ENCODE results near the gene ISYNA1. TPM values are rescaled to one million over a fixed set of nuclear protein-coding genes. Genes with fewer than 3 reads are reported as not detected.

Gene ISYNA1
- total RNA-seq, 1 donor from 2014 or later: 81.7 TPM

- Histone ChIP-seq H3K36me3 (no peaks in the 10 kb centered on the region), H3K9ac (no peak overlapping the region), H3K27me3 (no peaks in the 10 kb centered on the region), H4K20me1 (ENCODE audit: low read depth) (peaks cover 26% of the 10 kb centered on the region), H3K79me2 (ENCODE audit: low read depth) (peaks cover 9% of the 10 kb centered on the region), H3K9me3 (ENCODE audit: low read depth) (no peaks in the 10 kb centered on the region), H2AFZ (replicated peaks) (no peak overlapping the region), H3F3A (ENCODE audit: low read depth) (no peaks in the 10 kb centered on the region), H3K4me2 (no peak overlapping the region), H3K27ac (no peak overlapping the region), H3K4me3 (no peak overlapping the region), H3K4me1 (no peaks in the 10 kb centered on the region)
- no peak for TF ChIP-seq CTCF (IDR thresholded peaks at IDR 0.05)
- TF ChIP-seq EZH2phosphoT487 (IDR thresholded peaks at IDR 0.05): no peak
- no peak for TF ChIP-seq EZH2 (IDR thresholded peaks at IDR 0.05)
- Mint-ChIP-seq H3K36me3 (peaks cover 2% of the 10 kb centered on the region), H3K27ac (no peak overlapping the region), H3K9me3 (peaks cover 3% of the 10 kb centered on the region), H3K4me1 (peaks cover 27% of the 10 kb centered on the region), H3K27me3 (ENCODE audit: insufficient read depth, low read depth) (peaks cover 6% of the 10 kb centered on the region), H3K4me3 (no peak overlapping the region)
- DNase-seq (ENCODE audit: low spot score): no peak
These were observed 45.4 kb upstream of the ISYNA1 start for GRCh38 chr19:18483119-18483890.

- no peaks in the 10 kb centered on the region for H3K36me3 ChIP-seq
- H3K27me3 ChIP-seq: no peaks in the 10 kb centered on the region
- TF ChIP-seq EZH2 (IDR thresholded peaks at IDR 0.05) (no peak), CTCF (IDR thresholded peaks at IDR 0.05) (no peak), EZH2phosphoT487 (IDR thresholded peaks at IDR 0.05) (no peak)
- H3K4me3 Mint-ChIP-seq: no peak overlapping the region
- H3K27me3 Mint-ChIP-seq (ENCODE audit: insufficient read depth, low read depth): peaks cover 6% of the 10 kb centered on the region
- peaks cover 33% of the 10 kb centered on the region for H3K4me1 Mint-ChIP-seq
- no peak overlapping the region for H3K27ac Mint-ChIP-seq
- H3K79me2 ChIP-seq (ENCODE audit: low read depth): peaks cover 9% of the 10 kb centered on the region
- H2AFZ ChIP-seq (replicated peaks): no peak overlapping the region
- no peaks in the 10 kb centered on the region for H3F3A ChIP-seq (ENCODE audit: low read depth)
- no peaks in the 10 kb centered on the region for H3K4me1 ChIP-seq
- H3K4me3 ChIP-seq: no peak overlapping the region
- H3K9me3 ChIP-seq (ENCODE audit: low read depth): no peaks in the 10 kb centered on the region
- H3K9ac ChIP-seq: no peak overlapping the region
- H3K4me2 ChIP-seq: no peak overlapping the region
- no peak for DNase-seq (ENCODE audit: low spot score)
- peaks cover 9% of the 10 kb centered on the region for H3K36me3 Mint-ChIP-seq
- H4K20me1 ChIP-seq (ENCODE audit: low read depth): peaks cover 23% of the 10 kb centered on the region
- peaks cover 6% of the 10 kb centered on the region for H3K9me3 Mint-ChIP-seq
- no peak overlapping the region for H3K27ac ChIP-seq
These were observed 43.7 kb upstream of the ISYNA1 start for GRCh38 chr19:18481505-18482222.

GRCh38 chr19:18480006-18480691 is 42.2 kb upstream of the ISYNA1 start:
- Histone ChIP-seq H2AFZ (replicated peaks) (no peak overlapping the region), H3K9ac (no peak overlapping the region), H3K27ac (no peak overlapping the region), H3F3A (ENCODE audit: low read depth) (no peaks in the 10 kb centered on the region), H4K20me1 (ENCODE audit: low read depth) (peaks cover 29% of the 10 kb centered on the region), H3K27me3 (no peaks in the 10 kb centered on the region), H3K4me1 (no peaks in the 10 kb centered on the region), H3K4me3 (no peak overlapping the region), H3K79me2 (ENCODE audit: low read depth) (peaks cover 14% of the 10 kb centered on the region), H3K4me2 (no peak overlapping the region), H3K9me3 (ENCODE audit: low read depth) (no peaks in the 10 kb centered on the region), H3K36me3 (no peaks in the 10 kb centered on the region)
- TF ChIP-seq EZH2 (IDR thresholded peaks at IDR 0.05) (no peak), EZH2phosphoT487 (IDR thresholded peaks at IDR 0.05) (no peak), CTCF (IDR thresholded peaks at IDR 0.05) (no peak)
- H3K9me3 Mint-ChIP-seq: peaks cover 6% of the 10 kb centered on the region
- no peak overlapping the region for H3K27ac Mint-ChIP-seq
- peaks cover 7% of the 10 kb centered on the region for H3K36me3 Mint-ChIP-seq
- no peak overlapping the region for H3K4me3 Mint-ChIP-seq
- peaks cover 5% of the 10 kb centered on the region for H3K27me3 Mint-ChIP-seq (ENCODE audit: insufficient read depth, low read depth)
- no peak for DNase-seq (ENCODE audit: low spot score)
- peaks cover 29% of the 10 kb centered on the region for H3K4me1 Mint-ChIP-seq
